Fibroblast of skin of scalp (primary cell): ENCODE data around the gene MRTFB.
"Not testable (repeated sequence)": the region's sequence is repeated elsewhere in the genome, so short reads cannot be mapped to it uniquely, and the experiment has no call there.

Experiments
- DNase-seq: peaks from one replicate; pipeline ENCODE4 v3.0.0-alpha.2; 2013

The MRTFB gene

DNA sequence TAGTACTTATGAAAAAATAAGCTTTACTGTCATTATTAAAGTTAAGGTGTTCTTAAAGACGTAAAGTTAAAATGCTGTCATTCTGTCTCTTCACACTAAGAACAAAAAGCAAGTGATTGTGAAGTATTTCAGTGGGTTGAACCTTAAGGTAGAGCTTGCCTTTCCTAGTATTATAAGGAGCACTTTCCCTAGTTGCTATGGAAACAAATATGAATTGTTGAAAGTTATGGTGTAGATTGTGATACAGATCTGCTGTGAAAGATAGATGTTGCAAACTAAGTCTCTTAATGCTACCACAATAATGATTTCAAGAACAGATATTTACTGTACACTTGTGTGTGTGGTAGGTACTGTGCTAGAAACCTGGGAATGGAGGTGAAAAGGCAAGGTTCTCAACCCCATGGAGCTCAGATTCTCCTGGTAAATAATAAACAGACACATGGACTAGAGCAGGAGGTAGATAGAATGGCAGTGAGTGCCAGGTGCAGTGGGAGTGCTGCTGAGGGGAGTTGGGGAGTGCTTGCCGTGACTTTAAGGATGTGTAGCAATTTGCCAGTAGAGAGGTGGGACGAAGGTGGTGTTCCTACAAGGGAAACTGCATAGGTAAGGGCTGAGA, 34.7 kb downstream of the MRTFB start:
- DNase-seq = no peak

GRCh38 chr16:14106457-14106856, 35.3 kb downstream of the MRTFB start:
- no peak for DNase-seq

DNA sequence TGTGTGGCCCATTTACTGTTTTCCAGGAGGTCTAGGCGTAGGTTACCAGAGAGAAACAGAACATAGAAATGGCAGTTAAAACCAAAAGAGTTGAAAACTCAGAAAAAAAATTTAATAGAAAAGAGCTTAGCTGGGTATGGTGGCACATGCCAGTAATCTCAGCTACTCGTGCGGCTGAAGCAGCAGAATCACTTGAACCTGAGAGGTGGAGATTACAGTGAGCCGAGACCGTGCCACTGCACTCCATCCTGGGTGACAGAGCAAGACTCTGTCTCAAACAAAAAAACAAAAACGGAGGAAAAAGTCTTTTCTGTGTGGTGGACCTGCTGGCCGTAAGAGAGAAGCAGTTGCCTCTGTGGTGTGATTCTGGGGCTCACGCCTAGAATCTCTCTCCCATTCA, 35.8 kb downstream of the MRTFB start:
- DNase-seq = no peak

DNA sequence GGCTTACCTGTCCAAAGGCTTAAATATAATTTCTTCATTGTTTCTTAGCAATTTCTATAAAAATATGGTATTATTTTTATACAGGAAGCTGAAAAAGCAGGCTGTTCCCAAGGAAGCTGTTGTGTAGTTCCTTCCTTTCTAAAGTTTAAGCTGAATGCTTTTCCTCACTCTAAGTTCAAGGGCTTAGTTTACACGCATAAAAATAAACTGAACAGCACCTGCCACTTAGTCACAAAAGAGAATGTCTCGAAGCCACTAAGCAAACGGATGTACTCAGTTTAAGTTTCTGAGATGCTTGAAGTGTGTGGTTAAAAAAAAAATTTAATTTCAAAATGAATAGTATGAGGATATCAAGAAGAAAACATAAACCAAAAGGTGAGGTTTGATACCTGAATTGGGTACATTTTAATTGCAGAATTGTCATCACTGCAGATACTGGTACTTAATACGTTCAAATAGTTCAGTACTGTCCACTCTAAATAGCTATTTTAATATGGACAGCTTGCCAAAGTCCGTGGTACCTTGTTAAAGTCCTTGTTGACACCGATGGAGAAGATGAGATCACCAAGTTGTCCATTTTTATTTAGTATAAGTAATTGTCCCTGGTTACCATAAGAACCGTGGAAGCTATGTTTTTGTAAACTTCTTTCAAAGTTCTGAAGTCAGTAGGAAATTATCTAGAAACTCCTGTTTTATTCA, 38.1 kb downstream of the MRTFB start:
- no peak for DNase-seq

- DNase-seq = no peak
Measured at GRCh38 chr16:14109782-14110727, 38.9 kb downstream of the MRTFB start.

- no peak for DNase-seq
Measured at GRCh38 chr16:14110728-14111251, 39.7 kb downstream of the MRTFB start.

DNA sequence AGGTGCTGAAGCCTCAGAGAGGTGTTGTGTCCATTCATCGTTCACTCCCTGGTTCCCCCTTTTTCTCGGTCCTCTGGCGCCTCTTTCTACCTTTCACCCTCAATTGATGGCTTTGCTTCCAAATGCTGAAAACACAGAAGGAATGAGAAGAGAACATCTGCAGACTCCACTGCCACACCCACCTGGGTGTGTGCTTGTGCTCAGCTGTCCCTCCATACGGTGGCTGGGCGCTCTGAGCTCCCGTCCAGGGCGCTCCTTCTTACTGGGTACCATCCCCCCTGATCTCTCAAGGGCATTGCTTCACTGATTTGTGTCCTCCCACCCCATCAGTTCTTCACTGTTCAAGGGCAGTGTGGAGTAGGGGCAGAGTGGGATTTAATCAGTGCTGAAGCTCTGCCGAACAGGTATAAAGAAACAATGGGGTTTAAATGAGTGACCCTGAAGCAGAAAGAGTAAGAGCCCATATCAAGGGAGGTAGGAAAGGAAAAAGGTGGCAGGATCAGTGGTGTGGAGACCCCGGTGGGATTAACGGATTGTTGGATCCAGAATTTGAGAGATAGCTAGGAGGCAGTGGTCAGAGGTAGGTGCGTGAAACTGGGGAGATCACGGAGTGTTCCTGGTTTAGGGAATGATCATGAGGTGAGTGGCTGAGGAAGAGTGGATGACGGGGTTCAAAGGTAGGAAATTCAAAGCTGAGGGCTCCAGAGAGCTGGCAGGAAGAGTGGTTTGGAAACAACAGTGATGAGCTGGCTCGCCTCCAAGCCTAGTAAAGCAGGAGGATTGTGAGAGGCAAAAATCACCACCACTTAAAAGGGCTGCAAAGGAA, 40.8 kb downstream of the MRTFB start:
- no peak for DNase-seq

- no peak for DNase-seq
Measured at GRCh38 chr16:14112539-14112856, 41.4 kb downstream of the MRTFB start.

DNA sequence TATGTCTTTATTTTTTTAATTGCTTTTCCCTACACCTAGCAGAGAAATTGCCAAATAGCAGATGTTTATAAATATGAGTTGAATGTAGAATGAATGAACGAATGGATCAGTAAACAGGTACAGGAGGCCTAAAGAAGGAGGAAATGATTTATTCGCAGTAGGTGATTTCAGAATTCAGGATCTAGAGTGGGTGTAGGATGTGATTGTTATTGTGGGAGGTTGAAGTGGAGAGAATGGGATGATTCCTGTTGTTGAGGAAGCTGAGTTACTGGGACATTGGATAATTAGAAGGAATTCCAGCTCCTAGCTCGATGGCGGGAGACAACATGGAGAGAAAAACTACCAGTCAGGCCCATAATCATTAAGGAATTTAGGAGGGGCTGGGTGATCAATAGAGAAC, 42.2 kb downstream of the MRTFB start:
- DNase-seq = no peak

DNA sequence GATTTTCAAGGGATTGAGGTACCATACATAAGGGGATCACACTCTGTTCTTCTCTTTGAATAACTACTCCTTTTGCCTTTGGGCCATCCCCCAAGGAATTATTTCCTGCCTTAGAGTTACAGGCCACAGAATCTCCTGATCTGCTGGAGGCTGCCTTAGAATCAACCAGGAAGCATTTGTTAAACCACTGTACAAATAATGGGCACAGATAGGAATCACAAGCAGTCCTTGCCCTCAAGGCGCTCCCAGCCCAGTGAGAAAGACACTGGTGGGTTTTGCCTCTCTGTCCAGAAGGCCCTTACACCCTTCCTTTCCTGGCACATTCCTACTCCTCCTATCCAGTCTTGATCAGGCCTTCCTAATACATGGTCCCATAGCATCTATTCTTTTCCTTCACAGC, 45.9 kb downstream of the MRTFB start:
- DNase-seq = no peak

DNA sequence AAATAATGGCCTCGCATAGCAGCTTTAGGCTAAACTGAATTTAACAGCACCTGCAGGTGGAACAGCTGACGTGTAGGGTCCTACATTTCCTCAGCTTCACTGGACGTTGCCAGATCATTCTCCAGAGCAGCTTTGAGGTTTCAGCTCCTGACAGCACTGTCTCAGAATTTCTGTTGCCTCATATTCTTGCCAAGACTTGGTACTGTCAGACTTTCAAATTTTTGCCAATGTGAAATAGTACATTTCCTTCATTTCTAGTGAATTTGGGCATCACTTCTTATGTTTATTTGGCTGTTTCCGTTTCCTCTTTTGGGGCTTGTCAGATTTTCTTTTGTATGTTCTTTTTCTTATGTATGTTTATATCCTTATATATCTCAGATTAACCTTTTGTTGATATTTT, 48.7 kb downstream of the MRTFB start:
- DNase-seq = no peak

GRCh38 chr16:14120335-14120734, 49.2 kb downstream of the MRTFB start:
- DNase-seq = no peak

DNA sequence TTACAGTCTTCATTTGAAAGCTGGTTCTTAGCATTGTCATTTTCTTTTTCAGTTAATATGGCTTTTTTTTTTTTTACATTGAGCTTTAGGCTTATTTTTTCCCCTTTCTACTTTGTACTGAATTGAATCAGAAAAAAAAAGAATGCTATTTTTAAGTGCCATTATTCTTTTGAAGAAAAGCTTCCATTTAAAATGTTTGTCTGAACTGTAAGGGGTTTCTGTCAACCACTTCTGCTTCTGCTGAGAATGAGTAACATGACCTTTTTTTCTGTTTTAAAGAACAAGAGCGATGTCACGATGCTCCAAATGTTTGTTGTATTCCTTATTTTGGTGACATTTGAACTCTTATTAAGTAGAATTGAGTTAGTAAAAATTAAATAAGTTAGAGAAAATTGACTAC, 50.0 kb downstream of the MRTFB start:
- DNase-seq = no peak

- DNase-seq = no peak
Measured at GRCh38 chr16:14121872-14122271, 50.8 kb downstream of the MRTFB start.

DNA sequence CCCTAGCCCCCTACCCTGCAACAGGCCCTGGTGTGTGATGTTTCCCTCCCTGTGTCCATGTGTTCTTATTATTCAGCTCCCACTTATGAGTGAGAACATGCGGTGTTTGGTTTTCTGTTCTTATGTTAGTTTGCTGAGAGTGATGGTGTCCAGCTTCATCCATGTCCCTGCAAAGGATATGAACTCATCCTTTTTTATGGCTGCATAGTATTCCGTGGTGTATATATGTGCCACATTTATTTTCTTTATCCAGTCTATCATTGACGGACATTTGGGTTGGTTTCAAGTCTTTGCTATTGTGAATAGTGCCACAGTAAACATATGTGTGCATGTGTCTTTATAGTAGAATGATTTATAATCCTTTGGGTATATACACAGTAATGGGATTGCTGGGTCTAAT, 51.3 kb downstream of the MRTFB start:
- DNase-seq = not testable (repeated sequence)

- DNase-seq = no peak
Measured at GRCh38 chr16:14125000-14125681, 54.0 kb downstream of the MRTFB start.

GRCh38 chr16:14125708-14126107, 54.6 kb downstream of the MRTFB start:
- no peak for DNase-seq

DNA sequence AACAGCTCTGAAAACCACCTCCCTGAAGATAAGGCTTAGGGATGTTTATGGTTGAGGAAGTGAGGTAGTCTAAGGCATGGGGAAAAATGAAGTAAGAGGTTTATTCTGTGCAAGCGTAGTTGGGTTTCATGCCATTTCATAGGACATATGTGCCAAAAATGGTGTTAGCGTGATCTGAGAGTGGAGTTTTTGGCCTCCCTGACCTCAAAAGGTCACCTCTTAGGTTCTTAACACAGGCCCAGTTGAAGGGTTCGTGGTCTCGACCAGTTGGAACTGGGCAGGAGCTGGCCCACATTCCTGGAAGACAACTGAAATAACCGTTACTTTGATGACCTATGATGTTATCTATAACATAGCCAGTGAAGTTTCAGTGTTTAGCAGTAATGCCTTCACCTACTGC, 57.0 kb downstream of the MRTFB start:
- no peak for DNase-seq

GRCh38 chr16:14129502-14129901, 58.4 kb downstream of the MRTFB start:
- DNase-seq = no peak

GRCh38 chr16:14131774-14132695, 60.9 kb downstream of the MRTFB start:
- no peak for DNase-seq

DNA sequence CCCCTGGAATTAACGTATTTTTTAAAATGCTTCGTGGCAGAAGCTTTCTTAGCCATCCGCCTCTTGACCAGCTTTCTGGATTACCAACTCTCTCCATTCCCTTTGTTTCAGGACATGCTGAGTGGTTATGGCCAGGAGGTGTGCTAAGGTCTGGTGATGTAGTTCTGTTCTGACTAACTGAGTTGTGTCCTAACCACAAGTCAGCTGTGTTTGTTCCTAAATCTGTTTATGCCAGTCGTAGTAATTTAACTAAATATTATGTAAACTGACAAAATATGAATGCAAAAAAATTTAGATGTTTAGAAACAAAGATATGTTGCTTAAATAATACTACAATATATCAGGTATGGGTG, 61.6 kb downstream of the MRTFB start:
- no peak for DNase-seq
